OCI-LY3 (cell line): ENCODE results near the gene CAMSAP2.

Experiments
- EZH2phosphoT487 ChIP-seq: fragments of 200-600 bp; shearing (Covaris generic); IDR thresholded peaks from 2 replicates; pipeline ENCODE4 v1.6.1; 2018; ENCODE audit warnings: antibody characterized with exemption, mixed run types, low read depth
- TF ChIP-seq, protein P1 (sequence below): fragments of 200-600, 300-600 bp; sonication (generic); IDR thresholded peaks from 2 replicates; pipeline ENCODE4 v1.5.1; 2014; ENCODE audit warnings: antibody characterized with exemption, low read length, low read depth

DNA sequence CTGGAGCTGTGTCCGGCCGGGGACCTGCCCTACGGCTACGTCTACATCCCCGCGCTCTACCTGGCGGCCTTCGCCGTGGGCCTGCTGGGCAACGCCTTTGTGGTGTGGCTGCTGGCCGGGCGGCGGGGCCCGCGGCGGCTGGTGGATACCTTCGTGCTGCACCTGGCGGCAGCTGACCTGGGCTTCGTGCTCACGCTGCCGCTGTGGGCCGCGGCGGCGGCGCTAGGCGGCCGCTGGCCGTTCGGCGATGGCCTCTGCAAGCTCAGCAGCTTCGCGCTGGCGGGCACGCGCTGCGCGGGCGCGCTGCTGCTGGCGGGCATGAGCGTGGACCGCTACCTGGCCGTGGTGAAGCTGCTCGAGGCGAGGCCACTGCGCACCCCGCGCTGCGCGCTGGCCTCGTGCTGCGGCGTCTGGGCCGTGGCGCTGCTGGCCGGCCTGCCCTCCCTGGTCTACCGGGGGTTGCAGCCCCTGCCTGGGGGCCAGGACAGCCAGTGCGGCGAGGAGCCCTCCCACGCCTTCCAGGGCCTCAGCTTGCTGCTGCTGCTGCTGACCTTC lies 134.5 kb downstream of the CAMSAP2 start:
- TF ChIP-seq, protein P1, sequence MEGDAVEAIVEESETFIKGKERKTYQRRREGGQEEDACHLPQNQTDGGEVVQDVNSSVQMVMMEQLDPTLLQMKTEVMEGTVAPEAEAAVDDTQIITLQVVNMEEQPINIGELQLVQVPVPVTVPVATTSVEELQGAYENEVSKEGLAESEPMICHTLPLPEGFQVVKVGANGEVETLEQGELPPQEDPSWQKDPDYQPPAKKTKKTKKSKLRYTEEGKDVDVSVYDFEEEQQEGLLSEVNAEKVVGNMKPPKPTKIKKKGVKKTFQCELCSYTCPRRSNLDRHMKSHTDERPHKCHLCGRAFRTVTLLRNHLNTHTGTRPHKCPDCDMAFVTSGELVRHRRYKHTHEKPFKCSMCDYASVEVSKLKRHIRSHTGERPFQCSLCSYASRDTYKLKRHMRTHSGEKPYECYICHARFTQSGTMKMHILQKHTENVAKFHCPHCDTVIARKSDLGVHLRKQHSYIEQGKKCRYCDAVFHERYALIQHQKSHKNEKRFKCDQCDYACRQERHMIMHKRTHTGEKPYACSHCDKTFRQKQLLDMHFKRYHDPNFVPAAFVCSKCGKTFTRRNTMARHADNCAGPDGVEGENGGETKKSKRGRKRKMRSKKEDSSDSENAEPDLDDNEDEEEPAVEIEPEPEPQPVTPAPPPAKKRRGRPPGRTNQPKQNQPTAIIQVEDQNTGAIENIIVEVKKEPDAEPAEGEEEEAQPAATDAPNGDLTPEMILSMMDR, result no peak
- no peak for TF ChIP-seq EZH2phosphoT487
